GM12875 (cell line): ENCODE measurements around the gene LAD1.

Experiments used
- H3K4me3 ChIP-seq: one replicate; pipeline ENCODE4 v1.5.1; 2011; ENCODE audit warnings: low read depth, low read length, control low read depth
- TF ChIP-seq, protein P1 (sequence below): IDR thresholded peaks from 2 replicates; pipeline ENCODE4 v1.5.1; 2011; ENCODE audit warnings: low read depth, mild to moderate bottlenecking, control low read depth, inconsistent platforms, low read length, moderate library complexity, borderline replicate concordance; ENCODE audit not compliant: insufficient read depth

LAD1 gene

DNA sequence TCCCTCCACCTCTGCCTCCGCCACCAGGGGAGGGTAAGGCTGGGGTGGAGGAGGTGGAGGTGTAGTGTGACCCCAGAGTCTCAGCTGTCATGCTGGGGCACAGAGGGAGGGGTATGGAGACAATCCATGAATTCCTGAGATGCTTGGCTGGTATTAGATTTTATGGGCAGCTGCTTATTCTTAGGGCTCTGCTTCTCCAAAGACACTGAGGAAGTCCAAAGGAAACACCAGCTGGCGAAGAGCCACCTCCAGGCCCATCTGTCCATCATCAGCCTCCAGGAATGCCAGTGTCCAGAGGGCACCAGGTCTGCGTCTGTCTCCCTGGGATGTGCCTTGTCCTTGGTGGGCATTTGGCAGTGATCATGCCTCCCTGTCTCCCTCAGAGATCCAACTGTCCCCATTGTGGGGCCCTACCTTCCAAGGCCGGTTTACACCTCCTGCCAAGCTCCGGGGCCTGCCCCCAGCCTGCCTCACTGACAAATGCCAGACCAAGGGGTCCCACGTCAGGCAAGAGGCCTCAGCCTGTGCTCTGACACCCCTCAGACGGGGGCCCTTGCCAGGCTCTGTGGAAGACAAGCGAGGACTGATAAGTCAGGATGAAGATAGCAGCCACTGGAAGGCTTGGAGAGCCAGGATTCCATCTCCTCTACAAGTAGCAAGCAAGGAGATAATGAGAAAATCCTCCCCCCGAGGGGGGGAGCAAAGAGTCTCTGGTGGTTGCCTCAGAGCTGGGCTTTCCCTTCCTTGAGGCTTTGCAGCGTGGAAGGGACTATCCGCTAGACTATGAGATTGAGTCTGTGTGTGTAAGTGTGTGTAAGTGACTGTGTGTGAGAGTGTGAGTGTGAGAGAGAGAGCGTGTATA is 20.9 kb upstream of the LAD1 start:
- no peak overlapping the region for H3K4me3 ChIP-seq
- TF ChIP-seq, protein P1, sequence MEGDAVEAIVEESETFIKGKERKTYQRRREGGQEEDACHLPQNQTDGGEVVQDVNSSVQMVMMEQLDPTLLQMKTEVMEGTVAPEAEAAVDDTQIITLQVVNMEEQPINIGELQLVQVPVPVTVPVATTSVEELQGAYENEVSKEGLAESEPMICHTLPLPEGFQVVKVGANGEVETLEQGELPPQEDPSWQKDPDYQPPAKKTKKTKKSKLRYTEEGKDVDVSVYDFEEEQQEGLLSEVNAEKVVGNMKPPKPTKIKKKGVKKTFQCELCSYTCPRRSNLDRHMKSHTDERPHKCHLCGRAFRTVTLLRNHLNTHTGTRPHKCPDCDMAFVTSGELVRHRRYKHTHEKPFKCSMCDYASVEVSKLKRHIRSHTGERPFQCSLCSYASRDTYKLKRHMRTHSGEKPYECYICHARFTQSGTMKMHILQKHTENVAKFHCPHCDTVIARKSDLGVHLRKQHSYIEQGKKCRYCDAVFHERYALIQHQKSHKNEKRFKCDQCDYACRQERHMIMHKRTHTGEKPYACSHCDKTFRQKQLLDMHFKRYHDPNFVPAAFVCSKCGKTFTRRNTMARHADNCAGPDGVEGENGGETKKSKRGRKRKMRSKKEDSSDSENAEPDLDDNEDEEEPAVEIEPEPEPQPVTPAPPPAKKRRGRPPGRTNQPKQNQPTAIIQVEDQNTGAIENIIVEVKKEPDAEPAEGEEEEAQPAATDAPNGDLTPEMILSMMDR: no peak

DNA sequence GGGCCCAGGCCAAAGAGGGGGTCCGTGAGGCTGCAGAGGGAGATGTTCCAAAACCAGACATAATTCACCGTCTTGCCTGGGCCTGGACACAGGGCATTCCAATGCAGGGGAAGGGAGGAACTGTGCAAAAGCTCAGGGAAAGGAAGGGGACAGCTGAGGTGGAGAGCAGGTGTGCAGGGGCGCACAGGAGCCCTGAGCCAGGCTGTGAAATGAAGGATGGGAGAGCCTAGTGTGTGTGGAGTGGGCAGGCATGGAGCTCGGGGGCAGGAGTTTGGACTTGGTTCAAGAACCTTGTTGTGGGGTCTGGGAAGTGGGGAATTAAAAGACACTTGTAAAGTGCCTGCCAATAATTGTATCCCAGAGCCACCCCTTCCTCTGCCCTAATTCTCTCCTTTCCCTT is 20.1 kb upstream of the LAD1 start:
- TF ChIP-seq, protein P1: no peak
- H3K4me3 ChIP-seq: no peak overlapping the region

DNA sequence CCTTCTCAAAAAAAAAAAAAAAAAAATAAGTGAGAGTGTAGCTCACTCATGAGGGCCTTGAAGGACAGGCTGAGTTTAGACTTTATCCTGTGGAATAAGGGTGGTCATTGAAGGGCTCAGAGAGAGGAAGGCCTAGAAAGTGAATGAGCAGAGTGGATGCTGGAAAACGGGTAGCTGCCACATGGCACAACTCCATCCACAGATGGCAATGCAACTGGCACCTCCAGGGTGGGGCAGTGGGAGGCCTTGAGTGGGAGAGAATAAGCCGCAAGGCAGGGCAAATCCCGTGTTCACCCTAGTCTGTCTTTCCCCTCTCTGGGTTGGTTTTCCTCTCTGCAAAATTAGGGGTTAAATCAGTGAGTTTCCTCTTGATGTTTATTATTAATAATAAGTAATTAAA is 19.3 kb upstream of the LAD1 start:
- no peak overlapping the region for H3K4me3 ChIP-seq
- TF ChIP-seq, protein P1: no peak

GRCh38 chr1:201414051-201414738 is 15.1 kb upstream of the LAD1 start:
- H3K4me3 ChIP-seq: no peak overlapping the region

DNA sequence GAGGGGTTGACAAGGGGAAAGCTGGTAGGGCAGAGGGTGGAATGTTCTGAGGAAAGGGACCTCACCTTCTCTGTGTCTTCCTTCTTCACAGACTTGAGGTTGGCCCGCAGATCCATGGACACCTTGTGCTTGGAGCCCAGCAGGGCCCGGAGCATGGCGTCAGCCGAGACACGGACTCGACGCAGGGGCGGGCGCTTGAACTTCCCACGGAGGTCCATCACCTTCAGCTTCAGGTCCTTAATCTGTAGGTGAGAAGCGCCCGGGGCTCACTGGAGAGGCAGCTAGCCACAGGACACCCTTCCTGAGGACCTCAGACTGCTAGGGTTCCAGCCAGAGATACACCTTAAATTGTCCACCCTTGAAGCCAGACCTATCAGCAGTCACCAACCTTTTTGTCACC is 12.2 kb upstream of the LAD1 start:
- TF ChIP-seq, protein P1: no peak
- H3K4me3 ChIP-seq: no peak overlapping the region

More at GRCh38 chr1:201414051-201414738, 15.1 kb upstream of the LAD1 start:
- TF ChIP-seq, protein P1: no peak

GRCh38 chr1:201409440-201409839 is 10.3 kb upstream of the LAD1 start:
- H3K4me3 ChIP-seq: no peak overlapping the region

More at GRCh38 chr1:201409440-201409839, 10.3 kb upstream of the LAD1 start:
- TF ChIP-seq, protein P1: no peak
